GM23338 (cell line): ENCODE measurements around the gene TMEM185B. TPM values are rescaled to one million over a fixed set of nuclear protein-coding genes. Genes with fewer than 3 reads are reported as not detected.

Source experiments
- ATAC-seq: fragments of 200-7000 bp; cut with Tn5 transposase; 3 replicates; pipeline ENCODE4 v1.9.1; 2020
- DNase-seq: peaks from one replicate; pipeline ENCODE4 v3.0.0-alpha.2; 2015; ENCODE audit warnings: low spot score
- H2AFZ ChIP-seq: fragments of 200-600 bp; sonication (generic); 2 replicates; pipeline ENCODE4 v1.8.0; 2016; ENCODE audit warnings: antibody characterized with exemption, mild to moderate bottlenecking, moderate library complexity
- H3F3A ChIP-seq: fragments of 200-600 bp; sonication (generic); replicated peaks from 2 replicates; pipeline ENCODE4 v1.8.0; 2017; ENCODE audit warnings: antibody characterized with exemption, mixed run types, low read depth
- H3K27ac ChIP-seq: fragments of 200-600 bp; sonication (generic); 2 replicates; pipeline ENCODE4 v1.6.1; 2016; ENCODE audit warnings: low read depth
- H3K27me3 ChIP-seq: fragments of 200-600 bp; sonication (generic); 2 replicates; pipeline ENCODE4 v1.8.0; 2016; ENCODE audit warnings: mild to moderate bottlenecking, mixed run types, moderate library complexity; ENCODE audit not compliant: insufficient read depth
- H3K36me3 ChIP-seq: fragments of 200-600 bp; sonication (generic); 2 replicates; pipeline ENCODE4 v1.8.0; 2016; ENCODE audit warnings: mild to moderate bottlenecking; ENCODE audit not compliant: insufficient read depth
- H3K4me1 ChIP-seq: fragments of 200-600 bp; sonication (generic); 2 replicates; pipeline ENCODE4 v1.8.0; 2016; ENCODE audit warnings: mild to moderate bottlenecking, moderate library complexity; ENCODE audit not compliant: insufficient read depth
- H3K4me2 ChIP-seq: fragments of 200-600 bp; sonication (generic); 2 replicates; pipeline ENCODE4 v1.7.1; 2017; ENCODE audit warnings: mixed run types
- H3K4me3 ChIP-seq: fragments of 200-600 bp; sonication (generic); 2 replicates; pipeline ENCODE4 v1.6.1; 2016; ENCODE audit warnings: mixed run types
- H3K79me2 ChIP-seq: fragments of 200-600 bp; sonication (generic); replicated peaks from 2 replicates; pipeline ENCODE4 v1.8.0; 2017; ENCODE audit warnings: mild to moderate bottlenecking; ENCODE audit not compliant: insufficient read depth
- H3K9me2 ChIP-seq: fragments of 200-600 bp; sonication (generic); 2 replicates; pipeline ENCODE4 v1.8.0; 2017; ENCODE audit not compliant: insufficient read depth
- H4K20me1 ChIP-seq: fragments of 200-600 bp; sonication (generic); replicated peaks from 2 replicates; pipeline ENCODE4 v1.8.0; 2017; ENCODE audit warnings: mild to moderate bottlenecking; ENCODE audit not compliant: insufficient read depth
- H3K27ac Mint-ChIP-seq: 2 replicates; pipeline ENCODE4 v1.8.0; 2020; ENCODE audit warnings: inconsistent platforms, mild to moderate bottlenecking, moderate library complexity, mixed read lengths
- H3K27me3 Mint-ChIP-seq: 3 replicates; pipeline ENCODE4 v1.8.0; 2022; ENCODE audit warnings: low read depth, mild to moderate bottlenecking, moderate library complexity, mixed read lengths, inconsistent platforms; ENCODE audit not compliant: insufficient read depth, poor library complexity
- H3K36me3 Mint-ChIP-seq: 3 replicates; pipeline ENCODE4 v1.8.0; 2021; ENCODE audit warnings: low read depth, mild to moderate bottlenecking, inconsistent platforms, moderate library complexity, mixed read lengths
- H3K4me1 Mint-ChIP-seq: 3 replicates; pipeline ENCODE4 v1.8.0; 2020; ENCODE audit warnings: mild to moderate bottlenecking, inconsistent platforms, mixed read lengths
- H3K4me3 Mint-ChIP-seq: 3 replicates; pipeline ENCODE4 v1.8.0; 2021; ENCODE audit warnings: moderate library complexity, mild to moderate bottlenecking, inconsistent platforms, mixed read lengths
- H3K9me3 Mint-ChIP-seq: 3 replicates; pipeline ENCODE4 v1.8.0; 2020; ENCODE audit warnings: moderate library complexity, mild to moderate bottlenecking, inconsistent platforms, mixed read lengths
- CREB1 ChIP-seq: fragments of 250-450 bp; sonication (Bioruptor Pico); IDR thresholded peaks from 2 replicates; pipeline ENCODE4 v1.5.0; 2020; ENCODE audit warnings: low read depth, mild to moderate bottlenecking, moderate library complexity
- EZH2 ChIP-seq: fragments of 200-600 bp; sonication (generic); IDR thresholded peaks from one replicate; pipeline ENCODE4 v1.8.0; 2017; ENCODE audit warnings: antibody characterized with exemption, mild to moderate bottlenecking, low read depth; ENCODE audit not compliant: unreplicated experiment
- EZH2phosphoT487 ChIP-seq: fragments of 200-600 bp; sonication (generic); IDR thresholded peaks from one replicate; pipeline ENCODE4 v1.8.1; 2018; ENCODE audit warnings: antibody characterized with exemption; ENCODE audit not compliant: unreplicated experiment
- JUNB ChIP-seq: IDR thresholded peaks from one replicate; pipeline ENCODE4 v1.6.1; 2016; ENCODE audit warnings: antibody characterized with exemption; ENCODE audit not compliant: unreplicated experiment
- NANOG ChIP-seq: IDR thresholded peaks from 2 replicates; pipeline ENCODE4 v1.6.1; 2016; ENCODE audit warnings: antibody characterized with exemption, borderline replicate concordance
- POLR2AphosphoS5 ChIP-seq: IDR thresholded peaks from 2 replicates; pipeline ENCODE4 v1.6.1; 2016; ENCODE audit warnings: antibody characterized with exemption, low read depth
- STAT1 ChIP-seq: IDR thresholded peaks from one replicate; pipeline ENCODE4 v1.6.1; 2016; ENCODE audit warnings: antibody characterized with exemption; ENCODE audit not compliant: unreplicated experiment
- ZNF114 ChIP-seq: fragments of 250-450 bp; sonication (Bioruptor Pico); IDR thresholded peaks from 2 replicates; pipeline ENCODE4 v1.5.0; 2020; ENCODE audit warnings: mild to moderate bottlenecking, moderate library complexity
- ZNF331 ChIP-seq: fragments of 250-450 bp; sonication (Bioruptor Pico); IDR thresholded peaks from 2 replicates; pipeline ENCODE4 v1.5.0; 2020; ENCODE audit warnings: low read depth, mild to moderate bottlenecking, moderate library complexity
- polyA plus RNA-seq: library from polyadenylated mRNA; unstranded; fragments of >200 nt; fragmentation: Nextera tagmentation; extraction: Ambion mirVana; gene quantifications from 2 replicates; pipeline ENCODE4 v1.2.1, GENCODE V29; 2016
- total RNA-seq: library from RNA; depleted of rRNA; stranded (reverse); fragments of >200 nt; shearing (Covaris generic); gene quantifications from 2 replicates; pipeline ENCODE4 v1.2.3, GENCODE V29; 2014
- TF ChIP-seq, protein P1 (sequence below): IDR thresholded peaks from one replicate; pipeline ENCODE4 v1.6.1; 2018; ENCODE audit warnings: antibody characterized with exemption; ENCODE audit not compliant: unreplicated experiment
- TF ChIP-seq, protein P2 (sequence below), 2 experiments: fragments of 200-600 bp in 1 of 2; sonication (generic) in 1 of 2; conservative IDR thresholded peaks; 2 replicates each; pipeline versions ENCODE4 v1.5.1 to v1.6.1; 2016 to 2017; ENCODE audit warnings: antibody characterized with exemption in 2 of 2, low read depth in 2 of 2, mild to moderate bottlenecking in 2 of 2, moderate library complexity in 1 of 2
- TF ChIP-seq, protein P3 (sequence below): IDR thresholded peaks from 2 replicates; pipeline ENCODE4 v1.6.1; 2016; ENCODE audit warnings: antibody characterized with exemption
- TF ChIP-seq, protein P4 (sequence below): fragments of 250-450 bp; sonication (Bioruptor Pico); IDR thresholded peaks from 2 replicates; pipeline ENCODE4 v1.5.0; 2020; ENCODE audit warnings: mild to moderate bottlenecking, moderate library complexity

TMEM185B gene
- total and polyA plus RNA-seq, 2 experiments from 2014 or later = 3.9 to 24.4 TPM

DNA sequence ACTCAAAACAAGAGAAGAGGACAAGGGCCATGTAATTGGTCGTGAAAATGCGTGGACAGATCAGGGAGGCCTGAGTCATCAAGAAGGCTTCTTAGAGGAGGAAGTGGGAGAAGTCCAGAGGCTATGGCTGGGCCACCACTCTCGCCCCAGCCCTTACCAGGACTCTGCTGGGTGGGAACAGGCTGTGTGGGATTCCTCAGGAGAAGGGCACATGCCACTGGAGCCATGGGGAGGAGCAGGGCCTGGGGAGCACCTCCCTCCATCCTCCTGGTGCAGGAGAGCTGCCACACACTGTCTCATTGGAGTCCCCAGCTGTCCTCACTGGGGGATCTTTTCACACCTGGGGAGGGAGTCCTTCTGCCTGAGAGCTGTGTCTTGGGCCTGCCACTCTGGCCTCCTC is 20.0 kb upstream of the TMEM185B start:
- no peak overlapping the region for H3K27ac Mint-ChIP-seq

More for the DNA sequence above, 20.0 kb upstream of the TMEM185B start:
- Mint-ChIP-seq H3K4me3 (no peak overlapping the region), H3K9me3 (no peaks in the 10 kb centered on the region; the same call in 2 of the 3 replicates), H3K27me3 (peaks cover 21% of the 10 kb centered on the region), H3K36me3 (0 out of 3 replicates have a peak, but pooled peaks cover 3% of the 10 kb centered on the region), H3K4me1 (peaks cover 41% of the 10 kb centered on the region)
- Histone ChIP-seq H3K4me1 (peaks cover 25% of the 10 kb centered on the region), H3K27me3 (no peaks in the 10 kb centered on the region), H2AFZ (no peak overlapping the region), H3K79me2 (no peaks in the 10 kb centered on the region), H3K27ac (no peak overlapping the region), H4K20me1 (no peaks in the 10 kb centered on the region), H3K4me3 (no peak overlapping the region), H3K9me2 (no peaks in the 10 kb centered on the region), H3K4me2 (no peak overlapping the region), H3K36me3 (no peaks in the 10 kb centered on the region), H3F3A (no peaks in the 10 kb centered on the region)
- TF ChIP-seq ZNF114 (CRISPR knock-in tag) (no peak), POLR2AphosphoS5 (no peak), JUNB (no peak), NANOG (no peak), STAT1 (no peak), EZH2phosphoT487 (no peak), ZNF331 (CRISPR knock-in tag) (no peak), EZH2 (no peak), CREB1 (no peak)
- TF ChIP-seq, protein P1, sequence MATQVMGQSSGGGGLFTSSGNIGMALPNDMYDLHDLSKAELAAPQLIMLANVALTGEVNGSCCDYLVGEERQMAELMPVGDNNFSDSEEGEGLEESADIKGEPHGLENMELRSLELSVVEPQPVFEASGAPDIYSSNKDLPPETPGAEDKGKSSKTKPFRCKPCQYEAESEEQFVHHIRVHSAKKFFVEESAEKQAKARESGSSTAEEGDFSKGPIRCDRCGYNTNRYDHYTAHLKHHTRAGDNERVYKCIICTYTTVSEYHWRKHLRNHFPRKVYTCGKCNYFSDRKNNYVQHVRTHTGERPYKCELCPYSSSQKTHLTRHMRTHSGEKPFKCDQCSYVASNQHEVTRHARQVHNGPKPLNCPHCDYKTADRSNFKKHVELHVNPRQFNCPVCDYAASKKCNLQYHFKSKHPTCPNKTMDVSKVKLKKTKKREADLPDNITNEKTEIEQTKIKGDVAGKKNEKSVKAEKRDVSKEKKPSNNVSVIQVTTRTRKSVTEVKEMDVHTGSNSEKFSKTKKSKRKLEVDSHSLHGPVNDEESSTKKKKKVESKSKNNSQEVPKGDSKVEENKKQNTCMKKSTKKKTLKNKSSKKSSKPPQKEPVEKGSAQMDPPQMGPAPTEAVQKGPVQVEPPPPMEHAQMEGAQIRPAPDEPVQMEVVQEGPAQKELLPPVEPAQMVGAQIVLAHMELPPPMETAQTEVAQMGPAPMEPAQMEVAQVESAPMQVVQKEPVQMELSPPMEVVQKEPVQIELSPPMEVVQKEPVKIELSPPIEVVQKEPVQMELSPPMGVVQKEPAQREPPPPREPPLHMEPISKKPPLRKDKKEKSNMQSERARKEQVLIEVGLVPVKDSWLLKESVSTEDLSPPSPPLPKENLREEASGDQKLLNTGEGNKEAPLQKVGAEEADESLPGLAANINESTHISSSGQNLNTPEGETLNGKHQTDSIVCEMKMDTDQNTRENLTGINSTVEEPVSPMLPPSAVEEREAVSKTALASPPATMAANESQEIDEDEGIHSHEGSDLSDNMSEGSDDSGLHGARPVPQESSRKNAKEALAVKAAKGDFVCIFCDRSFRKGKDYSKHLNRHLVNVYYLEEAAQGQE = no peak
- TF ChIP-seq, protein P2, sequence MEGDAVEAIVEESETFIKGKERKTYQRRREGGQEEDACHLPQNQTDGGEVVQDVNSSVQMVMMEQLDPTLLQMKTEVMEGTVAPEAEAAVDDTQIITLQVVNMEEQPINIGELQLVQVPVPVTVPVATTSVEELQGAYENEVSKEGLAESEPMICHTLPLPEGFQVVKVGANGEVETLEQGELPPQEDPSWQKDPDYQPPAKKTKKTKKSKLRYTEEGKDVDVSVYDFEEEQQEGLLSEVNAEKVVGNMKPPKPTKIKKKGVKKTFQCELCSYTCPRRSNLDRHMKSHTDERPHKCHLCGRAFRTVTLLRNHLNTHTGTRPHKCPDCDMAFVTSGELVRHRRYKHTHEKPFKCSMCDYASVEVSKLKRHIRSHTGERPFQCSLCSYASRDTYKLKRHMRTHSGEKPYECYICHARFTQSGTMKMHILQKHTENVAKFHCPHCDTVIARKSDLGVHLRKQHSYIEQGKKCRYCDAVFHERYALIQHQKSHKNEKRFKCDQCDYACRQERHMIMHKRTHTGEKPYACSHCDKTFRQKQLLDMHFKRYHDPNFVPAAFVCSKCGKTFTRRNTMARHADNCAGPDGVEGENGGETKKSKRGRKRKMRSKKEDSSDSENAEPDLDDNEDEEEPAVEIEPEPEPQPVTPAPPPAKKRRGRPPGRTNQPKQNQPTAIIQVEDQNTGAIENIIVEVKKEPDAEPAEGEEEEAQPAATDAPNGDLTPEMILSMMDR (conservative IDR thresholded peaks at IDR 0.05; ENCODE audit: low read depth in 2 of 2) = no peak
- TF ChIP-seq, protein P3, sequence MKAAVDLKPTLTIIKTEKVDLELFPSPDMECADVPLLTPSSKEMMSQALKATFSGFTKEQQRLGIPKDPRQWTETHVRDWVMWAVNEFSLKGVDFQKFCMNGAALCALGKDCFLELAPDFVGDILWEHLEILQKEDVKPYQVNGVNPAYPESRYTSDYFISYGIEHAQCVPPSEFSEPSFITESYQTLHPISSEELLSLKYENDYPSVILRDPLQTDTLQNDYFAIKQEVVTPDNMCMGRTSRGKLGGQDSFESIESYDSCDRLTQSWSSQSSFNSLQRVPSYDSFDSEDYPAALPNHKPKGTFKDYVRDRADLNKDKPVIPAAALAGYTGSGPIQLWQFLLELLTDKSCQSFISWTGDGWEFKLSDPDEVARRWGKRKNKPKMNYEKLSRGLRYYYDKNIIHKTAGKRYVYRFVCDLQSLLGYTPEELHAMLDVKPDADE = no peak
- TF ChIP-seq, protein P4, sequence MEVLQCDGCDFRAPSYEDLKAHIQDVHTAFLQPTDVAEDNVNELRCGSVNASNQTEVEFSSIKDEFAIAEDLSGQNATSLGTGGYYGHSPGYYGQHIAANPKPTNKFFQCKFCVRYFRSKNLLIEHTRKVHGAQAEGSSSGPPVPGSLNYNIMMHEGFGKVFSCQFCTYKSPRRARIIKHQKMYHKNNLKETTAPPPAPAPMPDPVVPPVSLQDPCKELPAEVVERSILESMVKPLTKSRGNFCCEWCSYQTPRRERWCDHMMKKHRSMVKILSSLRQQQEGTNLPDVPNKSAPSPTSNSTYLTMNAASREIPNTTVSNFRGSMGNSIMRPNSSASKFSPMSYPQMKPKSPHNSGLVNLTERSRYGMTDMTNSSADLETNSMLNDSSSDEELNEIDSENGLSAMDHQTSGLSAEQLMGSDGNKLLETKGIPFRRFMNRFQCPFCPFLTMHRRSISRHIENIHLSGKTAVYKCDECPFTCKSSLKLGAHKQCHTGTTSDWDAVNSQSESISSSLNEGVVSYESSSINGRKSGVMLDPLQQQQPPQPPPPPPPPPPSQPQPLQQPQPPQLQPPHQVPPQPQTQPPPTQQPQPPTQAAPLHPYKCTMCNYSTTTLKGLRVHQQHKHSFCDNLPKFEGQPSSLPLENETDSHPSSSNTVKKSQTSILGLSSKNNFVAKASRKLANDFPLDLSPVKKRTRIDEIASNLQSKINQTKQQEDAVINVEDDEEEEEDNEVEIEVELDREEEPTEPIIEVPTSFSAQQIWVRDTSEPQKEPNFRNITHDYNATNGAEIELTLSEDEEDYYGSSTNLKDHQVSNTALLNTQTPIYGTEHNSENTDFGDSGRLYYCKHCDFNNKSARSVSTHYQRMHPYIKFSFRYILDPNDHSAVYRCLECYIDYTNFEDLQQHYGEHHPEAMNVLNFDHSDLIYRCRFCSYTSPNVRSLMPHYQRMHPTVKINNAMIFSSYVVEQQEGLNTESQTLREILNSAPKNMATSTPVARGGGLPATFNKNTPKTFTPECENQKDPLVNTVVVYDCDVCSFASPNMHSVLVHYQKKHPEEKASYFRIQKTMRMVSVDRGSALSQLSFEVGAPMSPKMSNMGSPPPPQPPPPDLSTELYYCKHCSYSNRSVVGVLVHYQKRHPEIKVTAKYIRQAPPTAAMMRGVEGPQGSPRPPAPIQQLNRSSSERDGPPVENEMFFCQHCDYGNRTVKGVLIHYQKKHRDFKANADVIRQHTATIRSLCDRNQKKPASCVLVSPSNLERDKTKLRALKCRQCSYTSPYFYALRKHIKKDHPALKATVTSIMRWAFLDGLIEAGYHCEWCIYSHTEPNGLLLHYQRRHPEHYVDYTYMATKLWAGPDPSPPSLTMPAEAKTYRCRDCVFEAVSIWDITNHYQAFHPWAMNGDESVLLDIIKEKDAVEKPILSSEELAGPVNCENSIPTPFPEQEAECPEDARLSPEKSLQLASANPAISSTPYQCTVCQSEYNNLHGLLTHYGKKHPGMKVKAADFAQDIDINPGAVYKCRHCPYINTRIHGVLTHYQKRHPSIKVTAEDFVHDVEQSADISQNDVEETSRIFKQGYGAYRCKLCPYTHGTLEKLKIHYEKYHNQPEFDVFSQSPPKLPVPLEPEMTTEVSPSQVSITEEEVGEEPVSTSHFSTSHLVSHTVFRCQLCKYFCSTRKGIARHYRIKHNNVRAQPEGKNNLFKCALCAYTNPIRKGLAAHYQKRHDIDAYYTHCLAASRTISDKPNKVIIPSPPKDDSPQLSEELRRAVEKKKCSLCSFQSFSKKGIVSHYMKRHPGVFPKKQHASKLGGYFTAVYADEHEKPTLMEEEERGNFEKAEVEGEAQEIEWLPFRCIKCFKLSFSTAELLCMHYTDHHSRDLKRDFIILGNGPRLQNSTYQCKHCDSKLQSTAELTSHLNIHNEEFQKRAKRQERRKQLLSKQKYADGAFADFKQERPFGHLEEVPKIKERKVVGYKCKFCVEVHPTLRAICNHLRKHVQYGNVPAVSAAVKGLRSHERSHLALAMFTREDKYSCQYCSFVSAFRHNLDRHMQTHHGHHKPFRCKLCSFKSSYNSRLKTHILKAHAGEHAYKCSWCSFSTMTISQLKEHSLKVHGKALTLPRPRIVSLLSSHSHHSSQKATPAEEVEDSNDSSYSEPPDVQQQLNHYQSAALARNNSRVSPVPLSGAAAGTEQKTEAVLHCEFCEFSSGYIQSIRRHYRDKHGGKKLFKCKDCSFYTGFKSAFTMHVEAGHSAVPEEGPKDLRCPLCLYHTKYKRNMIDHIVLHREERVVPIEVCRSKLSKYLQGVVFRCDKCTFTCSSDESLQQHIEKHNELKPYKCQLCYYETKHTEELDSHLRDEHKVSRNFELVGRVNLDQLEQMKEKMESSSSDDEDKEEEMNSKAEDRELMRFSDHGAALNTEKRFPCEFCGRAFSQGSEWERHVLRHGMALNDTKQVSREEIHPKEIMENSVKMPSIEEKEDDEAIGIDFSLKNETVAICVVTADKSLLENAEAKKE (CRISPR knock-in tag) = no peak
- DNase-seq = no peak
- ATAC-seq = no peak
